Mesothelial cell of epicardium (in vitro differentiated cells): ENCODE data around the gene CAMK4. TPM values are rescaled to one million over a fixed set of nuclear protein-coding genes. Genes with fewer than 3 reads are reported as not detected.
A peak's percentile ranks its signal among the peaks of the same experiment; 100 is the strongest.

Experiments
- DNase-seq, 2 experiments: peaks; one replicate each; pipeline ENCODE4 v3.0.0; 2021; ENCODE audit warnings: low spot score in 2 of 2; ENCODE audit not compliant: unreplicated experiment in 2 of 2
- H3K27ac Mint-ChIP-seq: 2 replicates; pipeline ENCODE4 v1.8.0; 2021; ENCODE audit warnings: mixed read lengths
- H3K27me3 Mint-ChIP-seq: 2 replicates; pipeline ENCODE4 v1.8.0; 2021; ENCODE audit warnings: low read depth, mixed read lengths
- H3K36me3 Mint-ChIP-seq: 2 replicates; pipeline ENCODE4 v1.8.0; 2021; ENCODE audit warnings: mixed read lengths
- H3K4me1 Mint-ChIP-seq: 2 replicates; pipeline ENCODE4 v1.8.0; 2021; ENCODE audit warnings: mixed read lengths
- H3K4me3 Mint-ChIP-seq: 2 replicates; pipeline ENCODE4 v1.8.0; 2021; ENCODE audit warnings: mild to moderate bottlenecking, moderate library complexity, mixed read lengths
- H3K9me3 Mint-ChIP-seq: 2 replicates; pipeline ENCODE4 v1.8.0; 2021; ENCODE audit warnings: mixed read lengths
- CTCF ChIP-seq: fragments of 200-600 bp; sonication (generic); IDR thresholded peaks from one replicate; pipeline ENCODE4 v1.5.0; 2021; ENCODE audit warnings: antibody characterized with exemption; ENCODE audit not compliant: unreplicated experiment
- total RNA-seq: library from RNA; stranded (reverse); gene quantifications from 3 replicates; pipeline ENCODE4 v1.2.1, GENCODE V29; 2021

CAMK4 gene
- total RNA-seq, 1 donor from 2014 or later = 13.3 TPM

GRCh38 chr5:111214052-111214742 is 10.0 kb upstream of the CAMK4 start:
- no peak overlapping the region for H3K4me3 Mint-ChIP-seq
- DNase-seq = no peak
- no peaks in the 10 kb centered on the region for H3K36me3 Mint-ChIP-seq
- H3K4me1 Mint-ChIP-seq = peaks cover 4% of the 10 kb centered on the region
- peaks cover 10% of the 10 kb centered on the region for H3K9me3 Mint-ChIP-seq
- H3K27me3 Mint-ChIP-seq = peaks cover 21% of the 10 kb centered on the region
- no peak for TF ChIP-seq CTCF
- no peak overlapping the region for H3K27ac Mint-ChIP-seq

- no peak for DNase-seq
- H3K9me3 Mint-ChIP-seq = peaks cover 10% of the 10 kb centered on the region
- no peak overlapping the region for H3K4me3 Mint-ChIP-seq
- peaks cover 8% of the 10 kb centered on the region for H3K27me3 Mint-ChIP-seq
- H3K4me1 Mint-ChIP-seq = peaks cover 4% of the 10 kb centered on the region
- TF ChIP-seq CTCF = no peak
- no peaks in the 10 kb centered on the region for H3K36me3 Mint-ChIP-seq
- H3K27ac Mint-ChIP-seq = no peak overlapping the region
Observed at GRCh38 chr5:111215971-111216370, 8.2 kb upstream of the CAMK4 start.

- Mint-ChIP-seq H3K4me1 (peaks cover 20% of the 10 kb centered on the region), H3K27ac (no peak overlapping the region), H3K27me3 (peaks cover 15% of the 10 kb centered on the region), H3K9me3 (peaks cover 7% of the 10 kb centered on the region), H3K4me3 (no peak overlapping the region), H3K36me3 (no peaks in the 10 kb centered on the region)
- DNase-seq = no peak
- no peak for TF ChIP-seq CTCF
Observed at GRCh38 chr5:111221139-111221538, 3.0 kb upstream of the CAMK4 start.

- Mint-ChIP-seq H3K9me3 (no peaks in the 10 kb centered on the region), H3K4me3 (peak overlapping the region; percentile 73), H3K36me3 (no peaks in the 10 kb centered on the region), H3K27ac (no peak overlapping the region), H3K4me1 (peaks cover 20% of the 10 kb centered on the region), H3K27me3 (peaks cover 32% of the 10 kb centered on the region)
- DNase-seq = no peak
- no peak for TF ChIP-seq CTCF
Observed at GRCh38 chr5:111223101-111223786, 940 bp upstream of the CAMK4 start.

GRCh38 chr5:111224561-111225345 is 569 bp downstream of the CAMK4 start:
- peak overlapping the region; percentile 41 for H3K27ac Mint-ChIP-seq

More at GRCh38 chr5:111224561-111225345, 569 bp downstream of the CAMK4 start:
- TF ChIP-seq CTCF = no peak
- Mint-ChIP-seq H3K9me3 (no peaks in the 10 kb centered on the region), H3K27me3 (peaks cover 38% of the 10 kb centered on the region), H3K4me3 (peak overlapping the region; percentile 78), H3K4me1 (peaks cover 16% of the 10 kb centered on the region), H3K36me3 (peaks cover 1% of the 10 kb centered on the region)
- no peak for DNase-seq
